ENCODE measurements around the gene CCL7. TPM values are rescaled to one million over a fixed set of nuclear protein-coding genes. Genes with fewer than 3 reads are reported as not detected.

The CCL7 gene
- total RNA-seq, 6 experiments from 2014 or later, result not detected

GRCh38 chr17:34312080-34312479, 42.1 kb downstream of the CCL7 start:
- H3K4me3 Mint-ChIP-seq, result no peak overlapping the region
- H3K27me3 Mint-ChIP-seq (ENCODE audit: insufficient read depth), result peaks cover 2% of the 10 kb centered on the region; the same call in 1 of the 2 replicates
- DNase-seq, result peak; percentile 58
- peaks cover 41% of the 10 kb centered on the region for H3K4me1 Mint-ChIP-seq (ENCODE audit: low read depth)
- H3K36me3 Mint-ChIP-seq (ENCODE audit: low read depth), result no peaks in the 10 kb centered on the region
- H3K27ac Mint-ChIP-seq, result peak overlapping the region; percentile 32; the same call in 1 of the 2 replicates
- no peak for TF ChIP-seq CTCF (IDR thresholded peaks at IDR 0.05)
- no peaks in the 10 kb centered on the region for H3K9me3 Mint-ChIP-seq

- H3K4me1 Mint-ChIP-seq (ENCODE audit: low read depth), result peaks cover 35% of the 10 kb centered on the region
- no peaks in the 10 kb centered on the region for H3K9me3 Mint-ChIP-seq
- no peak for TF ChIP-seq CTCF (IDR thresholded peaks at IDR 0.05)
- H3K27ac Mint-ChIP-seq, result no peak overlapping the region
- H3K4me3 Mint-ChIP-seq, result no peak overlapping the region
- no peak for DNase-seq
- no peaks in the 10 kb centered on the region; the same call in 1 of the 2 replicates for H3K27me3 Mint-ChIP-seq (ENCODE audit: insufficient read depth)
- H3K36me3 Mint-ChIP-seq (ENCODE audit: low read depth), result no peaks in the 10 kb centered on the region
These were observed 43.1 kb downstream of the CCL7 start for GRCh38 chr17:34313164-34313563.

- no peak for TF ChIP-seq CTCF (IDR thresholded peaks at IDR 0.05)
- H3K4me3 Mint-ChIP-seq, result peak overlapping the region; percentile 47
- peaks cover 35% of the 10 kb centered on the region for H3K4me1 Mint-ChIP-seq (ENCODE audit: low read depth)
- no peaks in the 10 kb centered on the region for H3K9me3 Mint-ChIP-seq
- peak overlapping the region; percentile 6; the same call in 1 of the 2 replicates for H3K27ac Mint-ChIP-seq
- H3K36me3 Mint-ChIP-seq (ENCODE audit: low read depth), result no peaks in the 10 kb centered on the region
- no peak for DNase-seq
- H3K27me3 Mint-ChIP-seq (ENCODE audit: insufficient read depth), result no peaks in the 10 kb centered on the region; the same call in 1 of the 2 replicates
These were observed 44.3 kb downstream of the CCL7 start for GRCh38 chr17:34314279-34314678.

- peaks cover 13% of the 10 kb centered on the region for H3K4me1 Mint-ChIP-seq (ENCODE audit: low read depth)
- H3K4me3 Mint-ChIP-seq, result no peak overlapping the region
- TF ChIP-seq CTCF (IDR thresholded peaks at IDR 0.05), result peak; percentile 27; the same call in 1 of the 2 replicates
- DNase-seq, result no peak
- H3K9me3 Mint-ChIP-seq, result no peaks in the 10 kb centered on the region
- no peak overlapping the region for H3K27ac Mint-ChIP-seq
- H3K36me3 Mint-ChIP-seq (ENCODE audit: low read depth), result no peaks in the 10 kb centered on the region
- no peaks in the 10 kb centered on the region for H3K27me3 Mint-ChIP-seq (ENCODE audit: insufficient read depth)
These were observed 48.5 kb downstream of the CCL7 start for GRCh38 chr17:34318474-34318873.

- H3K27ac Mint-ChIP-seq, result no peak within 1 kb of the TSS
- peaks cover 8% of the 10 kb centered on the region for H3K4me1 Mint-ChIP-seq (ENCODE audit: low read depth)
- DNase-seq, result no peak
- no peak for TF ChIP-seq CTCF (IDR thresholded peaks at IDR 0.05)
- no peak within 1 kb of the TSS for H3K4me3 Mint-ChIP-seq
- H3K9me3 Mint-ChIP-seq, result no peaks in the 10 kb centered on the region
- no peaks in the 10 kb centered on the region for H3K36me3 Mint-ChIP-seq (ENCODE audit: low read depth)
- no peaks in the 10 kb centered on the region for H3K27me3 Mint-ChIP-seq (ENCODE audit: insufficient read depth)
These were observed 49.0 kb downstream of the CCL7 start, which contains the start of gene CCL8 for GRCh38 chr17:34319039-34319483. TSS of gene CCL8 (plus strand) at chr17:34319435. CDS start at chr17:34319502, 67 bp downstream.

Other genes starting within 250 kb of the CCL7 start
- 10 to 100 TPM; 23.2 to 65.9 (median 30.1) TPM for gene CCL2, start 14.9 kb upstream of the CCL7 start, total RNA-seq (2021; fragmentation: NEBNext Ultra II Directional; extraction: Animal tissue kit (Norgen Biotek cat#: 25700))
- gene CCL11, start 15.5 kb downstream of the CCL7 start, total RNA-seq (2021; fragmentation: NEBNext Ultra II Directional; extraction: Animal tissue kit (Norgen Biotek cat#: 25700)), result not detected
- not detected for gene CCL8, start 49.2 kb downstream of the CCL7 start, total RNA-seq (2021; fragmentation: NEBNext Ultra II Directional; extraction: Animal tissue kit (Norgen Biotek cat#: 25700))
- gene CCL13, start 86.3 kb downstream of the CCL7 start, total RNA-seq (2021; fragmentation: NEBNext Ultra II Directional; extraction: Animal tissue kit (Norgen Biotek cat#: 25700)), result not detected
- gene CCL1, start 93.0 kb downstream of the CCL7 start, total RNA-seq (2021; fragmentation: NEBNext Ultra II Directional; extraction: Animal tissue kit (Norgen Biotek cat#: 25700)), result under 1 TPM in 1 of 6 experiments, not detected in 5; 0.55 TPM

All from HFFc6 (cell line).